ENCODE measurements around the gene AATK. TPM values are rescaled to one million over a fixed set of nuclear protein-coding genes. Genes with fewer than 3 reads are reported as not detected.

The AATK gene
- total RNA-seq, 1 donor from 2014 or later: 1.4 TPM

- no peak for DNase-seq (ENCODE audit: low spot score)
Measured at GRCh38 chr17:81182596-81182995, 16.6 kb upstream of the AATK start.

GRCh38 chr17:81181811-81182185, 15.8 kb upstream of the AATK start:
- no peak for DNase-seq (ENCODE audit: low spot score)

- DNase-seq (ENCODE audit: low spot score): no peak
Measured at GRCh38 chr17:81180836-81181810, 15.1 kb upstream of the AATK start.

GRCh38 chr17:81179861-81180260, 13.8 kb upstream of the AATK start:
- peak; percentile 28 for DNase-seq (ENCODE audit: low spot score)

- DNase-seq (ENCODE audit: low spot score): no peak
Measured at GRCh38 chr17:81179220-81179619, 13.2 kb upstream of the AATK start.

GRCh38 chr17:81178136-81179091, 12.4 kb upstream of the AATK start:
- DNase-seq (ENCODE audit: low spot score): no peak

GRCh38 chr17:81176666-81177065, 10.6 kb upstream of the AATK start:
- DNase-seq (ENCODE audit: low spot score): no peak

GRCh38 chr17:81173762-81174155, 7.7 kb upstream of the AATK start:
- no peak for DNase-seq (ENCODE audit: low spot score)

- DNase-seq (ENCODE audit: low spot score): no peak
Measured at GRCh38 chr17:81173052-81173761, 7.2 kb upstream of the AATK start.

GRCh38 chr17:81171941-81172340, 5.9 kb upstream of the AATK start:
- no peak for DNase-seq (ENCODE audit: low spot score)

GRCh38 chr17:81170727-81171494, 4.9 kb upstream of the AATK start:
- DNase-seq (ENCODE audit: low spot score): no peak

GRCh38 chr17:81169870-81170309, 3.9 kb upstream of the AATK start:
- DNase-seq (ENCODE audit: low spot score): no peak

GRCh38 chr17:81167638-81168037, 1.6 kb upstream of the AATK start:
- no peak for DNase-seq (ENCODE audit: low spot score)

- DNase-seq (ENCODE audit: low spot score): no peak
Measured at GRCh38 chr17:81167194-81167524, 1.1 kb upstream of the AATK start.

- DNase-seq (ENCODE audit: low spot score): peak; percentile 33
Measured at GRCh38 chr17:81165246-81166032, 582 bp downstream of the AATK start, which contains the start of gene PVALEF. TSS of gene PVALEF (plus strand) at chr17:81165507. CDS start at chr17:81181227, 15,720 bp downstream.

- no peak for DNase-seq (ENCODE audit: low spot score)
Measured at GRCh38 chr17:81164371-81165245, 1.4 kb downstream of the AATK start.

GRCh38 chr17:81163703-81164370, 2.2 kb downstream of the AATK start:
- no peak for DNase-seq (ENCODE audit: low spot score)

GRCh38 chr17:81163051-81163695, 2.8 kb downstream of the AATK start:
- no peak for DNase-seq (ENCODE audit: low spot score)

Data from umbilical cord (tissue), 2 donors.